ENCODE results near the gene SYNE1.

The SYNE1 gene

GRCh38 chr6:152313542-152314482 is 323.4 kb downstream of the SYNE1 start:
- DNase-seq: peak; percentile 49

GRCh38 chr6:152312434-152312833 is 324.7 kb downstream of the SYNE1 start:
- no peak for DNase-seq

GRCh38 chr6:152310371-152310954 is 326.7 kb downstream of the SYNE1 start:
- no peak for DNase-seq

GRCh38 chr6:152309648-152310047 is 327.5 kb downstream of the SYNE1 start:
- DNase-seq: no peak

- no peak for DNase-seq
These were observed 328.2 kb downstream of the SYNE1 start for GRCh38 chr6:152309006-152309405.

- no peak for DNase-seq
These were observed 328.9 kb downstream of the SYNE1 start for GRCh38 chr6:152308306-152308705.

GRCh38 chr6:152305672-152306071 is 331.5 kb downstream of the SYNE1 start:
- DNase-seq: no peak

- DNase-seq: peak; percentile 84
These were observed 335.2 kb downstream of the SYNE1 start for GRCh38 chr6:152301765-152302568.

- no peak for DNase-seq
These were observed 336.0 kb downstream of the SYNE1 start for GRCh38 chr6:152301021-152301764.

GRCh38 chr6:152300517-152300916 is 336.6 kb downstream of the SYNE1 start:
- DNase-seq: no peak

GRCh38 chr6:152298848-152299735 is 338.1 kb downstream of the SYNE1 start:
- no peak for DNase-seq

GRCh38 chr6:152298055-152298647 is 339.0 kb downstream of the SYNE1 start:
- DNase-seq: no peak

GRCh38 chr6:152296648-152297376 is 340.4 kb downstream of the SYNE1 start:
- DNase-seq: no peak

- no peak for DNase-seq
These were observed 341.2 kb downstream of the SYNE1 start for GRCh38 chr6:152295920-152296319.

GRCh38 chr6:152295346-152295745 is 341.8 kb downstream of the SYNE1 start:
- DNase-seq: peak; percentile 48

GRCh38 chr6:152293404-152293803 is 343.8 kb downstream of the SYNE1 start:
- no peak for DNase-seq

- no peak for DNase-seq
These were observed 344.6 kb downstream of the SYNE1 start for GRCh38 chr6:152292555-152292954.

- no peak for DNase-seq
These were observed 346.5 kb downstream of the SYNE1 start for GRCh38 chr6:152290693-152291092.

- DNase-seq: no peak
These were observed 359.3 kb downstream of the SYNE1 start for GRCh38 chr6:152277826-152278329.

- DNase-seq: no peak
These were observed 363.5 kb downstream of the SYNE1 start for GRCh38 chr6:152273638-152274037.
